ENCODE measurements around the gene ADGRG6. TPM values are rescaled to one million over a fixed set of nuclear protein-coding genes. Genes with fewer than 3 reads are reported as not detected.
A peak's percentile ranks its signal among the peaks of the same experiment; 100 is the strongest.

Gene ADGRG6
- total and polyA plus RNA-seq, 2 of the 8 experiments (the other 6 are each of a cell fraction or from before 2014, with no cell fraction given), result 1.1 to 6.2 TPM

- Histone ChIP-seq H3K79me1 (ENCODE audit: low read depth, low read length) (no peaks in the 10 kb centered on the region), H3K4me2 (ENCODE audit: insufficient read depth in 1 of 2, low read depth in 2 of 2, low read length in 2 of 2) (no peak overlapping the region), H3K9me3 (ENCODE audit: insufficient read depth in 2 of 2, low read depth in 1 of 2, low read length in 1 of 2) (no peaks in the 10 kb centered on the region), H4K91ac (replicated peaks; ENCODE audit: insufficient read length, low read length) (no peak overlapping the region), H3K56ac (replicated peaks; ENCODE audit: insufficient read length, low read depth, low read length) (no peak overlapping the region), H3K14ac (ENCODE audit: insufficient read length) (no peak overlapping the region), H3K36me3 (ENCODE audit: control insufficient read depth in 2 of 4, insufficient read depth in 4 of 4, low read length in 3 of 4) (no peaks in the 10 kb centered on the region), H3K79me2 (ENCODE audit: control insufficient read depth in 1 of 2, insufficient read depth in 2 of 2, low read length in 2 of 2) (no peaks in the 10 kb centered on the region), H3K18ac (ENCODE audit: extremely low read depth, low read length) (no peak overlapping the region), H4K5ac (ENCODE audit: insufficient read length, low read depth, low read length) (no peak overlapping the region), H3K4me1 (replicated peaks in 1 of 4; ENCODE audit: control insufficient read depth in 3 of 4, insufficient read depth in 4 of 4, low read length in 3 of 4) (peaks cover 0 to 4% (median 0%) of the 10 kb centered on the region in 4 experiments; a peak in 1 of 7 replicates), H2AK5ac (ENCODE audit: low read depth, low read length) (no peak overlapping the region), H3K4me3 (ENCODE audit: extremely low read depth in 1 of 4, insufficient read depth in 2 of 4, low read depth in 3 of 4, low read length in 4 of 4) (no peak overlapping the region), H2AFZ (ENCODE audit: low read length) (0 out of 2 replicates have a peak overlapping the region, but pooled peaks have one; percentile 70), H2BK15ac (ENCODE audit: low read length) (no peak overlapping the region), H4K20me1 (replicated peaks in 1 of 2; ENCODE audit: control insufficient read depth in 1 of 2, insufficient read depth in 2 of 2, low read length in 2 of 2) (no peaks in the 10 kb centered on the region), H2BK120ac (replicated peaks; ENCODE audit: low read depth, low read length) (no peak overlapping the region), H4K8ac (ENCODE audit: extremely low read depth, insufficient read depth, low read length) (no peak overlapping the region), H3K27ac (ENCODE audit: low read depth, low read length) (no peak overlapping the region), H2BK12ac (ENCODE audit: low read depth, low read length) (no peak overlapping the region), H3K23me2 (ENCODE audit: low read depth, low read length) (peaks cover 2% of the 10 kb centered on the region; the same call in 1 of the 2 replicates), H2BK5ac (ENCODE audit: low read depth, low read length) (no peak overlapping the region), H3K27me3 (replicated peaks in 1 of 4; ENCODE audit: control insufficient read depth in 3 of 4, extremely low read depth in 1 of 4, insufficient read depth in 3 of 4, low read length in 3 of 4) (no peaks in the 10 kb centered on the region), H2BK20ac (ENCODE audit: low read length) (no peak overlapping the region), H3K4ac (replicated peaks; ENCODE audit: insufficient read length, low read depth, low read length) (no peak overlapping the region), H3K9ac (replicated peaks in 1 of 4; ENCODE audit: extremely low read depth in 1 of 4, low read depth in 3 of 4, low read length in 3 of 4) (no peak overlapping the region), H3K23ac (ENCODE audit: insufficient read length) (no peak overlapping the region)
- WGBS, 2 experiments (ENCODE audit: extremely low coverage in 1 of 2, insufficient coverage in 1 of 2, insufficient read length in 1 of 2, insufficient replicate concordance in 2 of 2, low coverage in 1 of 2, low lambda C conversion rate in 2 of 2, missing lambda C conversion rate in 1 of 2), result 95% methylated on average over 4 of the region's 4 CpGs; no CpG with 5 or more reads in 1 of the 2 experiments
- DNase-seq (ENCODE audit: low read depth in 1 of 2, low spot score in 2 of 2), result no peak
- FAIRE-seq, result no peak
- ChIA-PET CTCF (ENCODE audit: partially characterized antibody) (no interaction called here), POLR2A (ENCODE audit: partially characterized antibody) (no interaction called here)
- TF ChIP-seq ASH2L (IDR thresholded peaks at IDR 0.05; ENCODE audit: low read length), result no peak
- TF ChIP-seq KDM4A (IDR thresholded peaks at IDR 0.05; ENCODE audit: low read depth, low read length, severe bottlenecking), result no peak
- no peak for TF ChIP-seq NANOG (IDR thresholded peaks at IDR 0.05; ENCODE audit: insufficient read depth, low read depth, low read length, poor library complexity, severe bottlenecking)
- TF ChIP-seq CHD1 (IDR thresholded peaks at IDR 0.05; ENCODE audit: low read depth, low read length), result no peak
- no peak for TF ChIP-seq TCF12 (IDR thresholded peaks at IDR 0.05; ENCODE audit: low read depth, low read length)
- no peak for TF ChIP-seq TBP (IDR thresholded peaks at IDR 0.05; ENCODE audit: low read depth, low read length)
- no peak for TF ChIP-seq MAX (IDR thresholded peaks at IDR 0.05)
- no peak for TF ChIP-seq SRF (IDR thresholded peaks at IDR 0.05; ENCODE audit: low read depth, low read length)
- no peak for TF ChIP-seq BRCA1 (IDR thresholded peaks at IDR 0.05; ENCODE audit: low read depth, low read length)
- TF ChIP-seq BCL11A (IDR thresholded peaks at IDR 0.05; ENCODE audit: low read depth in 2 of 2, low read length in 2 of 2), result no peak
- no peak for TF ChIP-seq EGR1 (IDR thresholded peaks at IDR 0.05; ENCODE audit: borderline replicate concordance, low read depth, low read length)
- TF ChIP-seq CHD2 (IDR thresholded peaks at IDR 0.05; ENCODE audit: low read length), result no peak
- TF ChIP-seq GABPA (IDR thresholded peaks at IDR 0.05; ENCODE audit: borderline replicate concordance, insufficient read depth, low read length), result no peak
- no peak for TF ChIP-seq MAFK (IDR thresholded peaks at IDR 0.05; ENCODE audit: low read depth, low read length)
- no peak for TF ChIP-seq SIX5 (IDR thresholded peaks at IDR 0.05; ENCODE audit: low read depth, low read length)
- TF ChIP-seq FOSL1 (IDR thresholded peaks at IDR 0.05; ENCODE audit: insufficient read depth, low read depth, low read length), result no peak
These were observed 27.2 kb upstream of the ADGRG6 start for GRCh38 chr6:142274656-142275055.

All from H1 (cell line).